ENCODE data around the gene ATXN10. TPM values are rescaled to one million over a fixed set of nuclear protein-coding genes. Genes with fewer than 3 reads are reported as not detected.

The ATXN10 gene
- total and polyA plus RNA-seq, 2 of the 8 experiments (the other 6 are each of a cell fraction or from before 2014, with no cell fraction given) = 134 to 210 TPM

GRCh38 chr22:45645526-45646414, 25.9 kb upstream of the ATXN10 start:
- DNase-seq (ENCODE audit: low read depth in 1 of 2, low spot score in 2 of 2) = peak in 1 of 2 experiments; percentile 97
- Histone ChIP-seq H4K5ac (ENCODE audit: insufficient read length, low read depth, low read length) (no peak overlapping the region), H3K4me2 (ENCODE audit: insufficient read depth in 1 of 2, low read depth in 2 of 2, low read length in 2 of 2) (peak overlapping the region; percentile 1 to 70; a peak in 3 of 4 replicates), H3K27ac (ENCODE audit: low read depth, low read length) (no peak overlapping the region), H3K14ac (ENCODE audit: insufficient read length) (no peak overlapping the region), H3K4me3 (ENCODE audit: extremely low read depth in 1 of 4, insufficient read depth in 2 of 4, low read depth in 3 of 4, low read length in 4 of 4) (peak overlapping the region in 3 of 4 experiments; percentile 17 to 53 (median 27); a peak in 5 of 8 replicates), H3K9ac (replicated peaks in 1 of 4; ENCODE audit: extremely low read depth in 1 of 4, low read depth in 3 of 4, low read length in 3 of 4) (no peak overlapping the region), H3K56ac (replicated peaks; ENCODE audit: insufficient read length, low read depth, low read length) (no peak overlapping the region), H3K27me3 (replicated peaks in 1 of 4; ENCODE audit: control insufficient read depth in 3 of 4, extremely low read depth in 1 of 4, insufficient read depth in 3 of 4, low read length in 3 of 4) (peaks cover 0 to 22% (median 7%) of the 10 kb centered on the region in 4 experiments; a peak in 5 of 7 replicates), H3K36me3 (ENCODE audit: control insufficient read depth in 2 of 4, insufficient read depth in 4 of 4, low read length in 3 of 4) (no peaks in the 10 kb centered on the region), H2BK20ac (ENCODE audit: low read length) (peak overlapping the region; percentile 48; the same call in 1 of the 2 replicates), H3K4ac (replicated peaks; ENCODE audit: insufficient read length, low read depth, low read length) (no peak overlapping the region), H2BK5ac (ENCODE audit: low read depth, low read length) (0 out of 2 replicates have a peak overlapping the region, but pooled peaks have one; percentile 13), H3K79me1 (ENCODE audit: low read depth, low read length) (no peaks in the 10 kb centered on the region), H3K23ac (ENCODE audit: insufficient read length) (no peak overlapping the region), H3K79me2 (ENCODE audit: control insufficient read depth in 1 of 2, insufficient read depth in 2 of 2, low read length in 2 of 2) (no peaks in the 10 kb centered on the region), H3K9me3 (ENCODE audit: insufficient read depth in 2 of 2, low read depth in 1 of 2, low read length in 1 of 2) (no peaks in the 10 kb centered on the region), H2BK15ac (ENCODE audit: low read length) (peak overlapping the region; percentile 84; the same call in 1 of the 2 replicates), H4K91ac (replicated peaks; ENCODE audit: insufficient read length, low read length) (peak overlapping the region; percentile 70), H2AK5ac (ENCODE audit: low read depth, low read length) (no peak overlapping the region), H2BK12ac (ENCODE audit: low read depth, low read length) (peak overlapping the region; percentile 4; the same call in 1 of the 2 replicates), H4K8ac (ENCODE audit: extremely low read depth, insufficient read depth, low read length) (peak overlapping the region; percentile 88), H2AFZ (ENCODE audit: low read length) (peak overlapping the region; percentile 98), H3K23me2 (ENCODE audit: low read depth, low read length) (peaks cover 3% of the 10 kb centered on the region; the same call in 1 of the 2 replicates), H4K20me1 (replicated peaks in 1 of 2; ENCODE audit: control insufficient read depth in 1 of 2, insufficient read depth in 2 of 2, low read length in 2 of 2) (no peaks in the 10 kb centered on the region), H3K4me1 (replicated peaks in 1 of 4; ENCODE audit: control insufficient read depth in 3 of 4, insufficient read depth in 4 of 4, low read length in 3 of 4) (peaks cover 0 to 9% (median 5%) of the 10 kb centered on the region in 4 experiments; a peak in 5 of 7 replicates), H2BK120ac (replicated peaks; ENCODE audit: low read depth, low read length) (no peak overlapping the region), H3K18ac (ENCODE audit: extremely low read depth, low read length) (peak overlapping the region; percentile 85)
- WGBS, 2 experiments (ENCODE audit: extremely low coverage in 1 of 2, insufficient coverage in 1 of 2, insufficient read length in 1 of 2, insufficient replicate concordance in 2 of 2, low coverage in 1 of 2, low lambda C conversion rate in 2 of 2, missing lambda C conversion rate in 1 of 2) = 31% methylated on average over 33 of the region's 54 CpGs; no CpG with 5 or more reads in 1 of the 2 experiments
- ChIA-PET CTCF (ENCODE audit: partially characterized antibody) (interaction anchor here (0.6 to 2.4 kb wide), 29 partner anchors 10 to 349 kb away, joined by 3 to 12 read pairs (median 3); no protein-coding TSS in a partner anchor), POLR2A (ENCODE audit: partially characterized antibody) (interaction anchor here (1.0 kb wide), 1 partner anchor 139 kb away, joined by 4 read pairs; no protein-coding TSS in a partner anchor)
- FAIRE-seq = no peak
- TF ChIP-seq TEAD4 (IDR thresholded peaks at IDR 0.05; ENCODE audit: low read depth, low read length) (no peak), CTBP2 (IDR thresholded peaks at IDR 0.05; ENCODE audit: borderline replicate concordance, insufficient read depth, insufficient read length, low read length) (no peak), POLR2A (IDR thresholded peaks at IDR 0.05; ENCODE audit: control extremely low read depth in 1 of 2, low read depth in 2 of 2, low read length in 2 of 2) (0 out of 3 replicates have a peak, but pooled peaks of 1 of the 2 experiments have one; percentile 33), YY1 (IDR thresholded peaks at IDR 0.05; ENCODE audit: low read depth, low read length) (peak; percentile 86), CTCF (IDR thresholded peaks at IDR 0.05; ENCODE audit: control extremely low read depth in 1 of 3, insufficient read depth in 1 of 3, low read depth in 1 of 3, low read length in 3 of 3) (peak; percentile 89 to 93 (median 89)), POU5F1 (IDR thresholded peaks at IDR 0.05; ENCODE audit: low read depth, low read length) (no peak), CHD2 (IDR thresholded peaks at IDR 0.05; ENCODE audit: low read length) (no peak), TBP (IDR thresholded peaks at IDR 0.05; ENCODE audit: low read depth, low read length) (no peak), JUN (IDR thresholded peaks at IDR 0.05; ENCODE audit: low read depth, low read length) (no peak)

Data from H1 (cell line).